ENCODE measurements around the gene TMEM39A. TPM values are rescaled to one million over a fixed set of nuclear protein-coding genes. Genes with fewer than 3 reads are reported as not detected.

TMEM39A gene
- total RNA-seq, 4 donors from 2014 or later = 23.9 to 62.2 (median 36.7) TPM

GRCh38 chr3:119428538-119428937 lies 34.9 kb downstream of the TMEM39A start:
- Histone ChIP-seq H3K4me1 (no peaks in the 10 kb centered on the region), H3K9me3 (peaks cover 0 to 61% (median 22%) of the 10 kb centered on the region in 4 donors), H3K4me3 (no peak overlapping the region), H3K27me3 (no peaks in the 10 kb centered on the region), H3K36me3 (peaks cover 0 to 65% (median 17%) of the 10 kb centered on the region in 3 donors), H3K27ac (no peak overlapping the region)
- TF ChIP-seq EP300 (IDR thresholded peaks at IDR 0.05) (no peak), POLR2A (IDR thresholded peaks at IDR 0.05) (no peak), CTCF (IDR thresholded peaks at IDR 0.05) (no peak)
- 92 to 95% methylated on average over 1 of the region's 1 CpG for whole genome bisulfite sequencing, 2 donors
- no peak for DNase-seq (ENCODE audit: low spot score in 2 of 2)

GRCh38 chr3:119427669-119428068 lies 35.7 kb downstream of the TMEM39A start:
- DNase-seq (ENCODE audit: low spot score in 2 of 2) = no peak
- Histone ChIP-seq H3K4me3 (no peak overlapping the region), H3K4me1 (no peaks in the 10 kb centered on the region), H3K27me3 (no peaks in the 10 kb centered on the region), H3K36me3 (peaks cover 0 to 56% (median 17%) of the 10 kb centered on the region in 3 donors), H3K9me3 (peaks cover 0 to 61% (median 22%) of the 10 kb centered on the region in 4 donors), H3K27ac (no peak overlapping the region)
- TF ChIP-seq POLR2A (IDR thresholded peaks at IDR 0.05) (no peak), CTCF (IDR thresholded peaks at IDR 0.05) (no peak), EP300 (IDR thresholded peaks at IDR 0.05) (no peak)
- WGBS, 2 donors = 94 to 98% methylated on average over 1 of the region's 1 CpG

- WGBS, 2 donors = 34 to 51% methylated on average over 2 of the region's 2 CpGs
- no peak for DNase-seq (ENCODE audit: low spot score in 2 of 2)
- H3K36me3 ChIP-seq = peaks cover 0 to 39% (median 0%) of the 10 kb centered on the region in 3 donors
- TF ChIP-seq POLR2A (IDR thresholded peaks at IDR 0.05) (no peak), CTCF (IDR thresholded peaks at IDR 0.05) (no peak), EP300 (IDR thresholded peaks at IDR 0.05) (no peak)
- no peak overlapping the region for H3K4me3 ChIP-seq
- no peaks in the 10 kb centered on the region for H3K27me3 ChIP-seq
- H3K4me1 ChIP-seq = no peaks in the 10 kb centered on the region
- no peak overlapping the region for H3K27ac ChIP-seq
- H3K9me3 ChIP-seq = peaks cover 0 to 5% (median 0%) of the 10 kb centered on the region in 4 donors
These were observed 43.2 kb downstream of the TMEM39A start for GRCh38 chr3:119420196-119420595.

GRCh38 chr3:119418641-119419040 lies 44.8 kb downstream of the TMEM39A start:
- no peaks in the 10 kb centered on the region for H3K27me3 ChIP-seq
- H3K4me3 ChIP-seq = no peak overlapping the region
- H3K9me3 ChIP-seq = no peaks in the 10 kb centered on the region
- H3K4me1 ChIP-seq = no peaks in the 10 kb centered on the region
- TF ChIP-seq CTCF (IDR thresholded peaks at IDR 0.05) = no peak
- no peak for TF ChIP-seq EP300 (IDR thresholded peaks at IDR 0.05)
- no peak for TF ChIP-seq POLR2A (IDR thresholded peaks at IDR 0.05)
- DNase-seq (ENCODE audit: low spot score in 2 of 2) = no peak
- H3K36me3 ChIP-seq = peaks cover 0 to 55% (median 9%) of the 10 kb centered on the region in 3 donors
- no peak overlapping the region for H3K27ac ChIP-seq

GRCh38 chr3:119417771-119418512 lies 45.5 kb downstream of the TMEM39A start:
- Histone ChIP-seq H3K27ac (no peak overlapping the region), H3K36me3 (peaks cover 0 to 62% (median 9%) of the 10 kb centered on the region in 3 donors), H3K9me3 (no peaks in the 10 kb centered on the region), H3K27me3 (no peaks in the 10 kb centered on the region), H3K4me1 (no peaks in the 10 kb centered on the region), H3K4me3 (no peak overlapping the region)
- no peak for DNase-seq (ENCODE audit: low spot score in 2 of 2)
- TF ChIP-seq CTCF (IDR thresholded peaks at IDR 0.05) (no peak), POLR2A (IDR thresholded peaks at IDR 0.05) (no peak), EP300 (IDR thresholded peaks at IDR 0.05) (no peak)
- 91 to 94% methylated on average over 8 of the region's 8 CpGs for WGBS, 2 donors
